Superior temporal gyrus (tissue), 1 donor: ENCODE data around the gene DDR1.
"Not testable (repeated sequence)": the region's sequence is repeated elsewhere in the genome, so short reads cannot be mapped to it uniquely, and the experiment has no call there.

Source experiments
- DNase-seq: peaks from one replicate; pipeline ENCODE4 v3.0.0-alpha.2; 2016; ENCODE audit errors: extremely low spot score

The DDR1 gene

GRCh38 chr6:30917487-30917886, 33.2 kb downstream of the DDR1 start:
- no peak for DNase-seq

- no peak for DNase-seq
Measured at GRCh38 chr6:30918670-30919069, 34.4 kb downstream of the DDR1 start.

- no peak for DNase-seq
Measured at GRCh38 chr6:30922447-30922852, 38.1 kb downstream of the DDR1 start.

- DNase-seq: not testable (repeated sequence)
Measured at GRCh38 chr6:30924040-30924627, 39.8 kb downstream of the DDR1 start.

GRCh38 chr6:30926644-30927043, 42.3 kb downstream of the DDR1 start:
- DNase-seq: no peak

GRCh38 chr6:30927080-30927479, 42.8 kb downstream of the DDR1 start:
- not testable (repeated sequence) for DNase-seq

GRCh38 chr6:30928677-30929076, 44.4 kb downstream of the DDR1 start:
- DNase-seq: no peak

- DNase-seq: no peak
Measured at GRCh38 chr6:30930506-30930905, 46.2 kb downstream of the DDR1 start.

- no peak for DNase-seq
Measured at GRCh38 chr6:30931272-30931671, 47.0 kb downstream of the DDR1 start.

GRCh38 chr6:30931969-30932645, 47.8 kb downstream of the DDR1 start, which contains the start of gene SFTA2:
SFTA2 (minus strand) TSS chr6:30932170; CDS start chr6:30932096, 74 bp downstream.
- no peak for DNase-seq

- DNase-seq: no peak
Measured at GRCh38 chr6:30932665-30933365, 48.5 kb downstream of the DDR1 start.

- no peak for DNase-seq
Measured at GRCh38 chr6:30935018-30935417, 50.7 kb downstream of the DDR1 start.

GRCh38 chr6:30937265-30937664, 52.9 kb downstream of the DDR1 start:
- no peak for DNase-seq

GRCh38 chr6:30938730-30939129, 54.4 kb downstream of the DDR1 start:
- no peak for DNase-seq

- DNase-seq: no peak
Measured at GRCh38 chr6:30939473-30939872, 55.2 kb downstream of the DDR1 start.

- DNase-seq: no peak
Measured at GRCh38 chr6:30940361-30940986, 56.2 kb downstream of the DDR1 start, which contains the start of gene MUCL3. MUCL3 (plus strand) TSS chr6:30940973; CDS start chr6:30941000, 27 bp downstream.

- DNase-seq: no peak
Measured at GRCh38 chr6:30942338-30943060, 58.2 kb downstream of the DDR1 start.

GRCh38 chr6:30944051-30944450, 59.7 kb downstream of the DDR1 start:
- DNase-seq: no peak

GRCh38 chr6:30945281-30945680, 61.0 kb downstream of the DDR1 start:
- no peak for DNase-seq

GRCh38 chr6:30947231-30947630, 62.9 kb downstream of the DDR1 start:
- DNase-seq: no peak

- no peak for DNase-seq
Measured at GRCh38 chr6:30948811-30949210, 64.5 kb downstream of the DDR1 start.
